ENCODE results near the gene PTH1R. TPM values are rescaled to one million over a fixed set of nuclear protein-coding genes. Genes with fewer than 3 reads are reported as not detected.

Gene PTH1R
- total RNA-seq, 4 donors from 2014 or later, result 1.1 to 4.2 (median 3.0) TPM

- Histone ChIP-seq H3K27me3 (peaks cover 13% of the 10 kb centered on the region), H3K4me1 (peaks cover 42% of the 10 kb centered on the region), H3K4me3 (no peak overlapping the region), H3K9me3 (no peaks in the 10 kb centered on the region), H3K36me3 (no peaks in the 10 kb centered on the region), H3K27ac (no peak overlapping the region)
- no peak for DNase-seq (ENCODE audit: low spot score in 2 of 2)
- TF ChIP-seq CTCF (IDR thresholded peaks at IDR 0.05) (no peak), POLR2A (IDR thresholded peaks at IDR 0.05) (no peak), POLR2AphosphoS5 (IDR thresholded peaks at IDR 0.05) (no peak), EP300 (IDR thresholded peaks at IDR 0.05) (no peak)
- WGBS, result 86% methylated on average over 1 of the region's 2 CpGs
These were observed 19.5 kb downstream of the PTH1R start for GRCh38 chr3:46897031-46897430.

GRCh38 chr3:46897829-46898320 is 20.4 kb downstream of the PTH1R start:
- no peak for DNase-seq (ENCODE audit: low spot score in 2 of 2)
- no peaks in the 10 kb centered on the region for H3K36me3 ChIP-seq

GRCh38 chr3:46898321-46899150 is 21.0 kb downstream of the PTH1R start:
- 57% methylated on average over 46 of the region's 71 CpGs for WGBS

More at GRCh38 chr3:46897829-46898320, 20.4 kb downstream of the PTH1R start:
- H3K4me3 ChIP-seq, result no peak overlapping the region
- H3K27me3 ChIP-seq, result peaks cover 13% of the 10 kb centered on the region
- no peaks in the 10 kb centered on the region for H3K9me3 ChIP-seq
- H3K4me1 ChIP-seq, result peaks cover 34% of the 10 kb centered on the region
- TF ChIP-seq POLR2A (IDR thresholded peaks at IDR 0.05), result no peak
- no peak for TF ChIP-seq EP300 (IDR thresholded peaks at IDR 0.05)
- no peak for TF ChIP-seq POLR2AphosphoS5 (IDR thresholded peaks at IDR 0.05)
- no peak for TF ChIP-seq CTCF (IDR thresholded peaks at IDR 0.05)
- 84% methylated on average over 11 of the region's 15 CpGs for WGBS
- no peak overlapping the region for H3K27ac ChIP-seq

GRCh38 chr3:46899151-46900006 is 21.9 kb downstream of the PTH1R start:
- DNase-seq (ENCODE audit: low spot score in 2 of 2), result no peak
- no peaks in the 10 kb centered on the region for H3K36me3 ChIP-seq
- H3K27ac ChIP-seq, result no peak overlapping the region
- TF ChIP-seq CTCF (IDR thresholded peaks at IDR 0.05) (no peak), POLR2A (IDR thresholded peaks at IDR 0.05) (no peak), POLR2AphosphoS5 (IDR thresholded peaks at IDR 0.05) (no peak), EP300 (IDR thresholded peaks at IDR 0.05) (no peak)
- no peak overlapping the region for H3K4me3 ChIP-seq
- H3K9me3 ChIP-seq, result no peaks in the 10 kb centered on the region
- 65% methylated on average over 5 of the region's 22 CpGs for WGBS
- H3K4me1 ChIP-seq, result peaks cover 24% of the 10 kb centered on the region
- peaks cover 13% of the 10 kb centered on the region for H3K27me3 ChIP-seq

More at GRCh38 chr3:46898321-46899150, 21.0 kb downstream of the PTH1R start:
- Histone ChIP-seq H3K9me3 (no peaks in the 10 kb centered on the region), H3K27ac (no peak overlapping the region), H3K4me3 (no peak overlapping the region), H3K36me3 (no peaks in the 10 kb centered on the region), H3K4me1 (peaks cover 27% of the 10 kb centered on the region), H3K27me3 (peaks cover 13% of the 10 kb centered on the region)
- DNase-seq (ENCODE audit: low spot score in 2 of 2), result no peak
- no peak for TF ChIP-seq CTCF (IDR thresholded peaks at IDR 0.05)
- TF ChIP-seq POLR2A (IDR thresholded peaks at IDR 0.05), result no peak
- TF ChIP-seq EP300 (IDR thresholded peaks at IDR 0.05), result no peak

GRCh38 chr3:46900007-46900292 is 22.4 kb downstream of the PTH1R start:
- H3K4me3 ChIP-seq, result no peak overlapping the region
- no peak overlapping the region for H3K27ac ChIP-seq
- H3K36me3 ChIP-seq, result no peaks in the 10 kb centered on the region
- H3K27me3 ChIP-seq, result peaks cover 13% of the 10 kb centered on the region
- 68% methylated on average over 5 of the region's 5 CpGs for WGBS
- TF ChIP-seq CTCF (IDR thresholded peaks at IDR 0.05) (no peak), POLR2A (IDR thresholded peaks at IDR 0.05) (no peak), EP300 (IDR thresholded peaks at IDR 0.05) (no peak), POLR2AphosphoS5 (IDR thresholded peaks at IDR 0.05) (no peak)
- no peak for DNase-seq (ENCODE audit: low spot score in 2 of 2)
- peaks cover 24% of the 10 kb centered on the region for H3K4me1 ChIP-seq
- no peaks in the 10 kb centered on the region for H3K9me3 ChIP-seq

Measured in suprapubic skin (tissue), 4 donors.